IPS-NIHi7 (cell line): Measurements from ENCODE around the gene PKIG.
A peak's percentile ranks its signal among the peaks of the same experiment; 100 is the strongest.
"Not testable (repeated sequence)": the region's sequence is repeated elsewhere in the genome, so short reads cannot be mapped to it uniquely, and the experiment has no call there.

ENCODE experiments used
- DNase-seq: peaks from one replicate; pipeline ENCODE4 v3.0.0; 2012; ENCODE audit warnings: mixed read lengths; ENCODE audit errors: extremely low spot score

PKIG gene

GRCh38 chr20:44642203-44643153 lies 60.1 kb downstream of the PKIG start:
- DNase-seq = peak; percentile 60

GRCh38 chr20:44643154-44643519 lies 60.8 kb downstream of the PKIG start:
- no peak for DNase-seq

GRCh38 chr20:44643596-44644229 lies 61.3 kb downstream of the PKIG start:
- DNase-seq = peak; percentile 73

- DNase-seq = no peak
Observed at GRCh38 chr20:44644230-44644617, 61.8 kb downstream of the PKIG start.

- DNase-seq = no peak
Observed at GRCh38 chr20:44644667-44645131, 62.3 kb downstream of the PKIG start.

- DNase-seq = no peak
Observed at GRCh38 chr20:44646023-44646640, 63.8 kb downstream of the PKIG start.

- DNase-seq = no peak
Observed at GRCh38 chr20:44646641-44647274, 64.4 kb downstream of the PKIG start.

GRCh38 chr20:44648068-44648467 lies 65.7 kb downstream of the PKIG start:
- no peak for DNase-seq

- no peak for DNase-seq
Observed at GRCh38 chr20:44648579-44648978, 66.2 kb downstream of the PKIG start.

GRCh38 chr20:44649126-44649525 lies 66.7 kb downstream of the PKIG start:
- no peak for DNase-seq

GRCh38 chr20:44649976-44650375 lies 67.6 kb downstream of the PKIG start:
- no peak for DNase-seq

GRCh38 chr20:44650771-44651433 lies 68.5 kb downstream of the PKIG start:
- no peak for DNase-seq

- no peak for DNase-seq
Observed at GRCh38 chr20:44651434-44651683, 69.0 kb downstream of the PKIG start.

GRCh38 chr20:44651684-44652423 lies 69.5 kb downstream of the PKIG start, which contains the start of gene ADA:
Gene ADA (minus strand): TSS chr20:44651699. CDS start chr20:44651607, 92 bp downstream.
- DNase-seq = peak; percentile 72

- no peak for DNase-seq
Observed at GRCh38 chr20:44653546-44653945, 71.2 kb downstream of the PKIG start.

GRCh38 chr20:44654210-44654609 lies 71.8 kb downstream of the PKIG start:
- not testable (repeated sequence) for DNase-seq

- DNase-seq = no peak
Observed at GRCh38 chr20:44656448-44656847, 74.1 kb downstream of the PKIG start.

GRCh38 chr20:44657875-44658274 lies 75.5 kb downstream of the PKIG start:
- DNase-seq = no peak

GRCh38 chr20:44658810-44659209 lies 76.4 kb downstream of the PKIG start:
- DNase-seq = no peak

- no peak for DNase-seq
Observed at GRCh38 chr20:44659931-44660330, 77.6 kb downstream of the PKIG start.

GRCh38 chr20:44660581-44660980 lies 78.2 kb downstream of the PKIG start:
- no peak for DNase-seq
